ENCODE data around the gene JAKMIP1.

The JAKMIP1 gene

GRCh38 chr4:6086846-6087245 lies 113.5 kb downstream of the JAKMIP1 start:
- no peak for DNase-seq

- DNase-seq, result no peak
Measured at GRCh38 chr4:6085691-6086628, 114.4 kb downstream of the JAKMIP1 start.

GRCh38 chr4:6085028-6085690 lies 115.2 kb downstream of the JAKMIP1 start:
- DNase-seq, result no peak

- no peak for DNase-seq
Measured at GRCh38 chr4:6079965-6080364, 120.4 kb downstream of the JAKMIP1 start.

- DNase-seq, result no peak
Measured at GRCh38 chr4:6078560-6078959, 121.8 kb downstream of the JAKMIP1 start.

GRCh38 chr4:6076391-6076790 lies 124.0 kb downstream of the JAKMIP1 start:
- DNase-seq, result no peak

GRCh38 chr4:6074758-6075157 lies 125.6 kb downstream of the JAKMIP1 start:
- DNase-seq, result no peak

- no peak for DNase-seq
Measured at GRCh38 chr4:6071959-6072720, 128.2 kb downstream of the JAKMIP1 start.

GRCh38 chr4:6071191-6071958 lies 129.0 kb downstream of the JAKMIP1 start:
- DNase-seq, result no peak

- no peak for DNase-seq
Measured at GRCh38 chr4:6069845-6070709, 130.3 kb downstream of the JAKMIP1 start.

- no peak for DNase-seq
Measured at GRCh38 chr4:6068986-6069385, 131.4 kb downstream of the JAKMIP1 start.

GRCh38 chr4:6065934-6066590 lies 134.3 kb downstream of the JAKMIP1 start:
- no peak for DNase-seq

GRCh38 chr4:6065166-6065565 lies 135.2 kb downstream of the JAKMIP1 start:
- no peak for DNase-seq

- DNase-seq, result no peak
Measured at GRCh38 chr4:6064383-6064782, 136.0 kb downstream of the JAKMIP1 start.

GRCh38 chr4:6063684-6064083 lies 136.7 kb downstream of the JAKMIP1 start:
- no peak for DNase-seq

GRCh38 chr4:6062133-6062532 lies 138.2 kb downstream of the JAKMIP1 start:
- no peak for DNase-seq

- DNase-seq, result no peak
Measured at GRCh38 chr4:6059375-6059805, 141.0 kb downstream of the JAKMIP1 start.

- DNase-seq, result no peak
Measured at GRCh38 chr4:6058531-6059374, 141.6 kb downstream of the JAKMIP1 start.

- no peak for DNase-seq
Measured at GRCh38 chr4:6056976-6057766, 143.2 kb downstream of the JAKMIP1 start.
